ENCODE results near the gene PRR20G.

GRCh38 chr3:127324913-127325628 is 37.2 kb upstream of the PRR20G start:
- TF ChIP-seq EZH2 (IDR thresholded peaks at IDR 0.05; ENCODE audit: insufficient read depth, low read length) (no peak), CTCF (IDR thresholded peaks at IDR 0.05; ENCODE audit: insufficient read depth, low read depth, low read length) (no peak)

Data from astrocyte (in vitro differentiated cells and primary cell).